Memory B cell (primary cell): ENCODE measurements around the gene TMEFF1.

Experiments used
- ATAC-seq: fragments of 150-1000 bp; cut with Tn5 transposase; 2 replicates; pipeline ENCODE4 v1.10.0; 2021; ENCODE audit warnings: low read depth, mild to moderate bottlenecking, moderate library complexity
- DNase-seq, 2 donors: peaks; one replicate each; pipeline ENCODE4 v3.0.0; 2022; ENCODE audit warnings: low spot score in 2 of 2
- H3K27ac Mint-ChIP-seq: one replicate; pipeline ENCODE4 v1.8.0; 2022; ENCODE audit warnings: mild to moderate bottlenecking, moderate library complexity, mixed read lengths
- H3K27me3 Mint-ChIP-seq: one replicate; pipeline ENCODE4 v1.8.0; 2022; ENCODE audit warnings: mixed read lengths
- H3K36me3 Mint-ChIP-seq: one replicate; pipeline ENCODE4 v1.8.0; 2022; ENCODE audit warnings: mild to moderate bottlenecking, mixed read lengths
- H3K4me1 Mint-ChIP-seq: one replicate; pipeline ENCODE4 v1.8.0; 2022; ENCODE audit warnings: mixed read lengths
- H3K4me3 Mint-ChIP-seq: one replicate; pipeline ENCODE4 v1.8.0; 2022; ENCODE audit warnings: mild to moderate bottlenecking, moderate library complexity, mixed read lengths
- H3K9me3 Mint-ChIP-seq: one replicate; pipeline ENCODE4 v1.8.0; 2022; ENCODE audit warnings: mixed read lengths

Gene TMEFF1

GRCh38 chr9:100554935-100555401 lies 82.0 kb downstream of the TMEFF1 start:
- no peak overlapping the region for H3K27ac Mint-ChIP-seq
- DNase-seq (no peak), ATAC-seq (no peak)
- no peaks in the 10 kb centered on the region for H3K4me1 Mint-ChIP-seq
- H3K9me3 Mint-ChIP-seq = peaks cover 3% of the 10 kb centered on the region
- no peak overlapping the region for H3K4me3 Mint-ChIP-seq
- H3K27me3 Mint-ChIP-seq = no peaks in the 10 kb centered on the region
- H3K36me3 Mint-ChIP-seq = peaks cover 10% of the 10 kb centered on the region

GRCh38 chr9:100555471-100555870 lies 82.5 kb downstream of the TMEFF1 start:
- Mint-ChIP-seq H3K4me1 (no peaks in the 10 kb centered on the region), H3K36me3 (peaks cover 8% of the 10 kb centered on the region), H3K27ac (no peak overlapping the region), H3K27me3 (no peaks in the 10 kb centered on the region), H3K4me3 (no peak overlapping the region), H3K9me3 (peaks cover 1% of the 10 kb centered on the region)
- DNase-seq (no peak), ATAC-seq (no peak)

GRCh38 chr9:100557053-100557452 lies 84.1 kb downstream of the TMEFF1 start:
- Mint-ChIP-seq H3K4me1 (no peaks in the 10 kb centered on the region), H3K27ac (no peak overlapping the region), H3K9me3 (no peaks in the 10 kb centered on the region), H3K4me3 (no peak overlapping the region), H3K36me3 (peaks cover 4% of the 10 kb centered on the region), H3K27me3 (no peaks in the 10 kb centered on the region)
- DNase-seq = no peak
- ATAC-seq = no peak

- H3K4me1 Mint-ChIP-seq = no peaks in the 10 kb centered on the region
- ATAC-seq (no peak), DNase-seq (no peak)
- H3K27ac Mint-ChIP-seq = no peak overlapping the region
- H3K27me3 Mint-ChIP-seq = no peaks in the 10 kb centered on the region
- no peaks in the 10 kb centered on the region for H3K9me3 Mint-ChIP-seq
- peaks cover 4% of the 10 kb centered on the region for H3K36me3 Mint-ChIP-seq
- H3K4me3 Mint-ChIP-seq = no peak overlapping the region
These were observed 88.3 kb downstream of the TMEFF1 start for GRCh38 chr9:100561256-100561655.

GRCh38 chr9:100567856-100568255 lies 94.9 kb downstream of the TMEFF1 start:
- Mint-ChIP-seq H3K36me3 (peaks cover 2% of the 10 kb centered on the region), H3K27ac (no peak overlapping the region), H3K9me3 (peaks cover 1% of the 10 kb centered on the region), H3K4me3 (no peak overlapping the region), H3K27me3 (peaks cover 1% of the 10 kb centered on the region), H3K4me1 (no peaks in the 10 kb centered on the region)
- no peak for DNase-seq
- no peak for ATAC-seq

GRCh38 chr9:100573655-100574260 lies 100.8 kb downstream of the TMEFF1 start:
- Mint-ChIP-seq H3K4me3 (no peak overlapping the region), H3K4me1 (no peaks in the 10 kb centered on the region), H3K27me3 (peaks cover 1% of the 10 kb centered on the region), H3K9me3 (peaks cover 1% of the 10 kb centered on the region), H3K36me3 (peaks cover 2% of the 10 kb centered on the region), H3K27ac (no peak overlapping the region)
- ATAC-seq (no peak), DNase-seq (no peak)

- Mint-ChIP-seq H3K36me3 (no peaks in the 10 kb centered on the region), H3K4me1 (no peaks in the 10 kb centered on the region), H3K9me3 (no peaks in the 10 kb centered on the region), H3K27me3 (no peaks in the 10 kb centered on the region), H3K27ac (no peak overlapping the region), H3K4me3 (no peak overlapping the region)
- DNase-seq = no peak
- ATAC-seq = no peak
These were observed 102.1 kb downstream of the TMEFF1 start for GRCh38 chr9:100575006-100575405.

GRCh38 chr9:100575765-100576386 lies 102.9 kb downstream of the TMEFF1 start:
- Mint-ChIP-seq H3K36me3 (no peaks in the 10 kb centered on the region), H3K27ac (no peak overlapping the region), H3K4me3 (no peak overlapping the region), H3K4me1 (no peaks in the 10 kb centered on the region), H3K9me3 (no peaks in the 10 kb centered on the region), H3K27me3 (no peaks in the 10 kb centered on the region)
- no peak for DNase-seq
- no peak for ATAC-seq

- H3K27me3 Mint-ChIP-seq = no peaks in the 10 kb centered on the region
- ATAC-seq (no peak), DNase-seq (no peak)
- no peaks in the 10 kb centered on the region for H3K9me3 Mint-ChIP-seq
- no peak within 1 kb of the TSS for H3K4me3 Mint-ChIP-seq
- no peaks in the 10 kb centered on the region for H3K4me1 Mint-ChIP-seq
- no peaks in the 10 kb centered on the region for H3K36me3 Mint-ChIP-seq
- no peak within 1 kb of the TSS for H3K27ac Mint-ChIP-seq
These were observed 105.0 kb downstream of the TMEFF1 start, which contains the start of gene CAVIN4 for GRCh38 chr9:100577776-100578448. Gene CAVIN4, plus strand, starts transcription at chr9:100578079. Its CDS starts 65 bp downstream, at chr9:100578144.

GRCh38 chr9:100578610-100579009 lies 105.7 kb downstream of the TMEFF1 start:
- DNase-seq = no peak
- Mint-ChIP-seq H3K36me3 (no peaks in the 10 kb centered on the region), H3K27ac (no peak overlapping the region), H3K4me1 (no peaks in the 10 kb centered on the region), H3K9me3 (no peaks in the 10 kb centered on the region), H3K4me3 (no peak overlapping the region), H3K27me3 (no peaks in the 10 kb centered on the region)
- ATAC-seq = no peak

- Mint-ChIP-seq H3K9me3 (no peaks in the 10 kb centered on the region), H3K4me3 (no peak overlapping the region), H3K27me3 (no peaks in the 10 kb centered on the region), H3K36me3 (no peaks in the 10 kb centered on the region), H3K4me1 (no peaks in the 10 kb centered on the region), H3K27ac (no peak overlapping the region)
- ATAC-seq (no peak), DNase-seq (no peak)
These were observed 106.7 kb downstream of the TMEFF1 start for GRCh38 chr9:100579665-100580064.

GRCh38 chr9:100580257-100580656 lies 107.3 kb downstream of the TMEFF1 start:
- ATAC-seq = no peak
- H3K36me3 Mint-ChIP-seq = no peaks in the 10 kb centered on the region
- no peaks in the 10 kb centered on the region for H3K27me3 Mint-ChIP-seq
- no peak overlapping the region for H3K27ac Mint-ChIP-seq
- DNase-seq = no peak
- H3K9me3 Mint-ChIP-seq = no peaks in the 10 kb centered on the region
- H3K4me3 Mint-ChIP-seq = no peak overlapping the region
- H3K4me1 Mint-ChIP-seq = no peaks in the 10 kb centered on the region

GRCh38 chr9:100581081-100581480 lies 108.1 kb downstream of the TMEFF1 start:
- Mint-ChIP-seq H3K4me1 (no peaks in the 10 kb centered on the region), H3K9me3 (no peaks in the 10 kb centered on the region), H3K27ac (no peak overlapping the region), H3K27me3 (no peaks in the 10 kb centered on the region), H3K36me3 (no peaks in the 10 kb centered on the region), H3K4me3 (no peak overlapping the region)
- DNase-seq (no peak), ATAC-seq (no peak)

GRCh38 chr9:100581661-100582060 lies 108.7 kb downstream of the TMEFF1 start:
- H3K9me3 Mint-ChIP-seq = no peaks in the 10 kb centered on the region
- DNase-seq (no peak), ATAC-seq (no peak)
- H3K36me3 Mint-ChIP-seq = no peaks in the 10 kb centered on the region
- no peaks in the 10 kb centered on the region for H3K27me3 Mint-ChIP-seq
- no peaks in the 10 kb centered on the region for H3K4me1 Mint-ChIP-seq
- no peak overlapping the region for H3K27ac Mint-ChIP-seq
- H3K4me3 Mint-ChIP-seq = no peak overlapping the region
